Stimulated activated CD4-positive, alpha-beta T cell treated with anti-CD3 and anti-CD28 coated beads, Interleukin-2, amount 100 ng/mL, for 48 hours (primary cell): ENCODE data around the gene TGDS.

ENCODE experiments used
- DNase-seq, 2 donors: peaks; one replicate each; pipeline ENCODE4 v3.0.0-alpha.2; 2020

The TGDS gene

GRCh38 chr13:94599877-94600276 lies 3.9 kb upstream of the TGDS start:
- DNase-seq = no peak

GRCh38 chr13:94598281-94598680 lies 2.3 kb upstream of the TGDS start:
- DNase-seq = no peak

GRCh38 chr13:94596575-94596971 lies 621 bp upstream of the TGDS start:
- DNase-seq = no peak

GRCh38 chr13:94595001-94595949 lies 677 bp downstream of the TGDS start:
- DNase-seq = peak in 1 of 2 donors; percentile 13

GRCh38 chr13:94590744-94591143 lies 5.2 kb downstream of the TGDS start:
- no peak for DNase-seq

GRCh38 chr13:94588541-94588940 lies 7.4 kb downstream of the TGDS start:
- no peak for DNase-seq

GRCh38 chr13:94586371-94586770 lies 9.6 kb downstream of the TGDS start:
- no peak for DNase-seq

- no peak for DNase-seq
Measured at GRCh38 chr13:94585543-94586101, 10.3 kb downstream of the TGDS start.

GRCh38 chr13:94583926-94584325 lies 12.0 kb downstream of the TGDS start:
- no peak for DNase-seq

- DNase-seq = no peak
Measured at GRCh38 chr13:94579063-94579462, 16.9 kb downstream of the TGDS start.

- DNase-seq = no peak
Measured at GRCh38 chr13:94569615-94570014, 26.3 kb downstream of the TGDS start.

GRCh38 chr13:94568443-94568842 lies 27.5 kb downstream of the TGDS start:
- DNase-seq = no peak

GRCh38 chr13:94567581-94567980 lies 28.4 kb downstream of the TGDS start:
- no peak for DNase-seq

GRCh38 chr13:94561126-94561525 lies 34.8 kb downstream of the TGDS start:
- no peak for DNase-seq

- DNase-seq = no peak
Measured at GRCh38 chr13:94560116-94560515, 35.8 kb downstream of the TGDS start.

GRCh38 chr13:94559222-94559795 lies 36.6 kb downstream of the TGDS start:
- DNase-seq = no peak

- DNase-seq = no peak
Measured at GRCh38 chr13:94558716-94559115, 37.2 kb downstream of the TGDS start.

- no peak for DNase-seq
Measured at GRCh38 chr13:94557684-94558235, 38.2 kb downstream of the TGDS start.

GRCh38 chr13:94556621-94557020 lies 39.3 kb downstream of the TGDS start:
- no peak for DNase-seq

GRCh38 chr13:94556041-94556440 lies 39.9 kb downstream of the TGDS start:
- no peak for DNase-seq

- no peak for DNase-seq
Measured at GRCh38 chr13:94553766-94554165, 42.2 kb downstream of the TGDS start.

- DNase-seq = no peak
Measured at GRCh38 chr13:94552095-94552494, 43.9 kb downstream of the TGDS start.

- no peak for DNase-seq
Measured at GRCh38 chr13:94550062-94550738, 45.8 kb downstream of the TGDS start.
